Measurements from ENCODE around the gene PLEKHM1. TPM values are rescaled to one million over a fixed set of nuclear protein-coding genes. Genes with fewer than 3 reads are reported as not detected.

Gene PLEKHM1
- total and polyA plus RNA-seq, 2 of the 4 experiments (the other 2 are of a cell fraction) = 4.7 to 16.4 TPM

DNA sequence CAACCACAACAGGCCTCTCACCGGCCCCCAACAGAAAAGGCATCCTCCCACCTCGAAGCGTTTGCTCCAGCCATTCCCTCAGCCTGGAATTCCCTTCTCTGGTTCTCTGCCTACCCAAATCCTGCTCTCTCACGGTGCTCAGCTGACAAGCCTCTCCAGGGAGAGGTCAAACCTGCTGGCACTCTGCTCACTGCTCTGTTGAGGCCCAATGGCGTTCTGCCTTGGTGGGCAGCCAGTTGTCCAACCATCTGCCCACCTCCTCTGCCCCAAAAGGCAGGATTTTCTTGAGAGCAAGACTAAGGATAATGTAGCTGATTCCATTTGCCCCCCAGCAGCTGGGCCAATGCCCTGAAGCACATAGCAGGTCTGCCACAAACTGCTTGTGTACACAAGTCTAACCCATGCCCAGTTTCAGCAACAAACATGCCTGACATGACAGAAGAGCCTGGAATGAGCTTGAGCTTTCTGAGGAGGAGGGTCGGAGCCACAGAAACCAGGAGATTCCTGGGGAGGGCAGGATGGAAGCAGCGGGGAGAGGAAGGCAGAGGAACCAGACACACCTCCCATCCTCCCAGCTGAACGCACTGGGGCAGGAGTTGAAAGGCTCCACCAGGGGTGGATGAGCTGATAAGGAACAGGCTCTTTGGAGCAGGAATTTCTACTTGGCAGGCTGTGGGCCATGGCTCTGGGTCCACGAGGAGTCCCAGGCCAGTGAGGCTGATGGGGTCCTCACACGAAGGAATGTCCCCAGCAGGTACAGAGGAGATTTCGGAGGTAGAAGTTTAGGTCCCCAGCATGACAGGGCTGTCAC is 81.7 kb downstream of the PLEKHM1 start:
- no peak for DNase-seq
- H3K79me1 ChIP-seq (ENCODE audit: low read depth in 1 of 2, low read length in 2 of 2) = no peaks in the 10 kb centered on the region
- POLR2A ChIA-PET (ENCODE audit: unreplicated experiment) = interaction anchor here (0.6 kb wide), 3 partner anchors 20 to 247 kb away, joined by 3 to 4 read pairs (median 3); partner anchors contain the start of gene HEXIM2
- 67% methylated on average over 6 of the region's 11 CpGs; no CpG with 5 or more reads in 1 of the 2 experiments for WGBS, 2 experiments (ENCODE audit: extremely low coverage in 2 of 2, insufficient read length in 1 of 2)
- H3K23ac ChIP-seq (ENCODE audit: low read depth, low read length) = 0 out of 2 replicates have a peak overlapping the region, but pooled peaks have one; percentile 59
- no peak overlapping the region for H3K56ac ChIP-seq (ENCODE audit: extremely low read depth, insufficient read depth, low read length)
- intact Hi-C loops (cut with micrococcal nuclease) = no loop called here
- no peak overlapping the region for H2BK120ac ChIP-seq (ENCODE audit: low read depth, low read length)
- peak; percentile 73 for ATAC-seq (ENCODE audit: low read depth)
- no peak overlapping the region for H3K27ac ChIP-seq (ENCODE audit: insufficient read depth, low read length)
- no TSS peak for BruUV-seq (replicated peaks)
- no peak overlapping the region for H3K14ac ChIP-seq (replicated peaks; ENCODE audit: low read depth, low read length)
- dilution Hi-C loops (cut with HindIII; ENCODE audit: low sequenced_read_pairs, unreplicated experiment) = no loop called here
- CTCF ChIA-PET = no interaction called here
- no peak overlapping the region for H3K4me2 ChIP-seq (ENCODE audit: low read depth, low read length)
- no peak overlapping the region; the same call in 1 of the 2 replicates for H2AK5ac ChIP-seq (ENCODE audit: low read depth, low read length)
- no peak overlapping the region for H3K18ac ChIP-seq (ENCODE audit: low read depth, low read length)
- H4K5ac ChIP-seq (ENCODE audit: low read depth, low read length) = no peak overlapping the region
- no peaks in the 10 kb centered on the region; the same call in none of the 2 replicates for H4K20me1 ChIP-seq (ENCODE audit: insufficient read depth, low read length)
- no peaks in the 10 kb centered on the region for H3K9me1 ChIP-seq (ENCODE audit: insufficient read depth, low read length)
- no peaks in the 10 kb centered on the region for H3K36me3 ChIP-seq (ENCODE audit: control insufficient read depth, insufficient read depth, low read length)
- H3K9ac ChIP-seq (ENCODE audit: low read depth, low read length) = no peak overlapping the region
- no peak overlapping the region for H4K8ac ChIP-seq (ENCODE audit: low read depth in 2 of 2, low read length in 2 of 2)
- no peak overlapping the region; the same call in 2 of the 3 replicates for H2BK15ac ChIP-seq (ENCODE audit: low read depth, low read length)
- no peak overlapping the region for H3K4ac ChIP-seq (ENCODE audit: low read depth, low read length)
- no peak overlapping the region for H2AFZ ChIP-seq (replicated peaks; ENCODE audit: low read length, poor library complexity)
- no peak overlapping the region for H3K4me3 ChIP-seq (ENCODE audit: insufficient read depth, low read depth, low read length)
- H2AK9ac ChIP-seq (replicated peaks; ENCODE audit: low read depth, low read length, poor library complexity) = no peak overlapping the region
- in situ Hi-C loops (cut with MboI; ENCODE audit: low sequenced_read_pairs) = loop anchor here (25.0 kb wide), 1 partner anchor 428 kb away; the partner anchor contains the start of gene SPPL2C
- H3K27me3 ChIP-seq (ENCODE audit: control insufficient read depth, insufficient read depth, low read length) = peaks cover 17% of the 10 kb centered on the region
- H3K4me1 ChIP-seq (ENCODE audit: control insufficient read depth, insufficient read depth, low read length) = peaks cover 6% of the 10 kb centered on the region; the same call in 1 of the 2 replicates
- H2BK5ac ChIP-seq (ENCODE audit: low read depth, low read length, poor library complexity, severe bottlenecking) = no peak overlapping the region
- H2BK20ac ChIP-seq (ENCODE audit: low read depth, low read length) = no peak overlapping the region
- H3K9me3 ChIP-seq (ENCODE audit: control insufficient read depth, insufficient read depth, low read length) = no peaks in the 10 kb centered on the region
- H4K91ac ChIP-seq (ENCODE audit: insufficient read depth, low read depth, low read length) = no peak overlapping the region
- no peak for TF ChIP-seq FOS (IDR thresholded peaks at IDR 0.05; ENCODE audit: low read depth, low read length)
- no peak for TF ChIP-seq CHD1 (IDR thresholded peaks at IDR 0.05; ENCODE audit: low read depth, low read length)
- TF ChIP-seq MAFK (IDR thresholded peaks at IDR 0.05; ENCODE audit: low read depth, low read length) = no peak
- no peak for TF ChIP-seq RCOR1 (IDR thresholded peaks at IDR 0.05; ENCODE audit: insufficient replicate concordance, low read length)
- TF ChIP-seq NFE2L2 (IDR thresholded peaks at IDR 0.05; ENCODE audit: low read depth, low read length) = no peak
- TF ChIP-seq RFX5 (IDR thresholded peaks at IDR 0.05; ENCODE audit: low read depth, low read length) = no peak
- no peak for TF ChIP-seq BHLHE40 (IDR thresholded peaks at IDR 0.05; ENCODE audit: low read depth, low read length)
- TF ChIP-seq, protein P1, sequence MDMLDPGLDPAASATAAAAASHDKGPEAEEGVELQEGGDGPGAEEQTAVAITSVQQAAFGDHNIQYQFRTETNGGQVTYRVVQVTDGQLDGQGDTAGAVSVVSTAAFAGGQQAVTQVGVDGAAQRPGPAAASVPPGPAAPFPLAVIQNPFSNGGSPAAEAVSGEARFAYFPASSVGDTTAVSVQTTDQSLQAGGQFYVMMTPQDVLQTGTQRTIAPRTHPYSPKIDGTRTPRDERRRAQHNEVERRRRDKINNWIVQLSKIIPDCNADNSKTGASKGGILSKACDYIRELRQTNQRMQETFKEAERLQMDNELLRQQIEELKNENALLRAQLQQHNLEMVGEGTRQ (IDR thresholded peaks at IDR 0.05; ENCODE audit: low read depth, low read length) = no peak
- no peak for TF ChIP-seq MAZ (IDR thresholded peaks at IDR 0.05; ENCODE audit: borderline replicate concordance, low read depth, low read length)
- TF ChIP-seq SMC3 (IDR thresholded peaks at IDR 0.05; ENCODE audit: low read depth, low read length) = no peak
- no peak for TF ChIP-seq CTCF (conservative IDR thresholded peaks at IDR 0.05; ENCODE audit: low read depth, low read length)
- TF ChIP-seq MXI1 (IDR thresholded peaks at IDR 0.05; ENCODE audit: borderline replicate concordance, low read depth, low read length) = no peak
- TF ChIP-seq POLR2A (IDR thresholded peaks at IDR 0.05; ENCODE audit: low read depth, low read length) = no peak
- no peak for TF ChIP-seq CEBPB (IDR thresholded peaks at IDR 0.05; ENCODE audit: low read depth, low read length)
